ENCODE measurements around the gene PLXNA4.

GRCh38 chr7:132089356-132089755 is 486.9 kb downstream of the PLXNA4 start:
- TF ChIP-seq, protein P1, sequence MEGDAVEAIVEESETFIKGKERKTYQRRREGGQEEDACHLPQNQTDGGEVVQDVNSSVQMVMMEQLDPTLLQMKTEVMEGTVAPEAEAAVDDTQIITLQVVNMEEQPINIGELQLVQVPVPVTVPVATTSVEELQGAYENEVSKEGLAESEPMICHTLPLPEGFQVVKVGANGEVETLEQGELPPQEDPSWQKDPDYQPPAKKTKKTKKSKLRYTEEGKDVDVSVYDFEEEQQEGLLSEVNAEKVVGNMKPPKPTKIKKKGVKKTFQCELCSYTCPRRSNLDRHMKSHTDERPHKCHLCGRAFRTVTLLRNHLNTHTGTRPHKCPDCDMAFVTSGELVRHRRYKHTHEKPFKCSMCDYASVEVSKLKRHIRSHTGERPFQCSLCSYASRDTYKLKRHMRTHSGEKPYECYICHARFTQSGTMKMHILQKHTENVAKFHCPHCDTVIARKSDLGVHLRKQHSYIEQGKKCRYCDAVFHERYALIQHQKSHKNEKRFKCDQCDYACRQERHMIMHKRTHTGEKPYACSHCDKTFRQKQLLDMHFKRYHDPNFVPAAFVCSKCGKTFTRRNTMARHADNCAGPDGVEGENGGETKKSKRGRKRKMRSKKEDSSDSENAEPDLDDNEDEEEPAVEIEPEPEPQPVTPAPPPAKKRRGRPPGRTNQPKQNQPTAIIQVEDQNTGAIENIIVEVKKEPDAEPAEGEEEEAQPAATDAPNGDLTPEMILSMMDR (IDR thresholded peaks at IDR 0.05; ENCODE audit: insufficient read depth, low read length), result no peak
- TF ChIP-seq POLR2AphosphoS5 (IDR thresholded peaks at IDR 0.05; ENCODE audit: low read depth), result no peak
